Loucy (cell line): Measurements from ENCODE around the gene CCDC82.

Experiments
- H2AFZ ChIP-seq: fragments of 200-600 bp; sonication (generic); 2 replicates; pipeline ENCODE4 v1.6.0; 2016; ENCODE audit warnings: antibody characterized with exemption, mild to moderate bottlenecking, low read length, moderate library complexity
- H3F3A ChIP-seq: fragments of 200-600 bp; 2 replicates; pipeline ENCODE4 v1.6.0; 2016; ENCODE audit warnings: antibody characterized with exemption, low read depth, mild to moderate bottlenecking
- H3K27me3 ChIP-seq: fragments of 200-600 bp; sonication (generic); 2 replicates; pipeline ENCODE4 v1.6.1; 2014; ENCODE audit warnings: low read length, mild to moderate bottlenecking; ENCODE audit not compliant: insufficient read depth, poor library complexity, severe bottlenecking
- H3K36me3 ChIP-seq: fragments of 200-600 bp; sonication (generic); 2 replicates; pipeline ENCODE4 v1.6.1; 2016; ENCODE audit warnings: low read length; ENCODE audit not compliant: insufficient read depth
- H3K4me1 ChIP-seq: fragments of 200-600 bp; sonication (generic); 2 replicates; pipeline ENCODE4 v1.5.1; 2014; ENCODE audit warnings: low read length, mild to moderate bottlenecking; ENCODE audit not compliant: insufficient read depth, poor library complexity, severe bottlenecking
- H3K4me2 ChIP-seq: fragments of 200-600 bp; sonication (generic); 2 replicates; pipeline ENCODE4 v1.6.0; 2014; ENCODE audit warnings: antibody characterized with exemption, low read length, low read depth, mild to moderate bottlenecking; ENCODE audit not compliant: poor library complexity, severe bottlenecking
- H3K4me3 ChIP-seq: fragments of 200-600 bp; sonication (generic); 2 replicates; pipeline ENCODE4 v1.5.1; 2014; ENCODE audit warnings: low read length, mild to moderate bottlenecking, mixed read lengths; ENCODE audit not compliant: poor library complexity, severe bottlenecking
- H3K79me2 ChIP-seq: fragments of 200-600 bp; sonication (generic); 2 replicates; pipeline ENCODE4 v1.6.1; 2014; ENCODE audit warnings: low read length; ENCODE audit not compliant: insufficient read depth
- H3K9ac ChIP-seq: fragments of 200-600 bp; sonication (generic); 2 replicates; pipeline ENCODE4 v1.6.0; 2014; ENCODE audit warnings: mild to moderate bottlenecking, low read depth, low read length, moderate library complexity; ENCODE audit not compliant: poor library complexity, severe bottlenecking
- H3K9me2 ChIP-seq: fragments of 200-600 bp; sonication (generic); replicated peaks from 2 replicates; pipeline ENCODE4 v1.6.1; 2016; ENCODE audit warnings: low read depth, low read length, mixed read lengths
- H3K9me3 ChIP-seq: fragments of 200-600 bp; sonication (generic); 2 replicates; pipeline ENCODE4 v1.6.1; 2014; ENCODE audit warnings: mild to moderate bottlenecking, antibody characterized with exemption, low read length, low read depth; ENCODE audit not compliant: insufficient read depth
- H4K20me1 ChIP-seq: fragments of 200-600 bp; sonication (generic); 2 replicates; pipeline ENCODE4 v1.6.0; 2014; ENCODE audit warnings: antibody characterized with exemption, low read length, mild to moderate bottlenecking; ENCODE audit not compliant: insufficient read depth, poor library complexity, severe bottlenecking
- EZH2phosphoT487 ChIP-seq: fragments of 200-600 bp; IDR thresholded peaks from 2 replicates; pipeline ENCODE4 v1.6.1; 2018; ENCODE audit warnings: antibody characterized with exemption, mild to moderate bottlenecking, moderate library complexity, borderline replicate concordance
- TF ChIP-seq, protein P1 (sequence below): fragments of 200-600 bp; sonication (generic); conservative IDR thresholded peaks from 2 replicates; pipeline ENCODE4 v1.5.1; 2014; ENCODE audit warnings: mild to moderate bottlenecking, antibody characterized with exemption, low read length

Gene CCDC82

DNA sequence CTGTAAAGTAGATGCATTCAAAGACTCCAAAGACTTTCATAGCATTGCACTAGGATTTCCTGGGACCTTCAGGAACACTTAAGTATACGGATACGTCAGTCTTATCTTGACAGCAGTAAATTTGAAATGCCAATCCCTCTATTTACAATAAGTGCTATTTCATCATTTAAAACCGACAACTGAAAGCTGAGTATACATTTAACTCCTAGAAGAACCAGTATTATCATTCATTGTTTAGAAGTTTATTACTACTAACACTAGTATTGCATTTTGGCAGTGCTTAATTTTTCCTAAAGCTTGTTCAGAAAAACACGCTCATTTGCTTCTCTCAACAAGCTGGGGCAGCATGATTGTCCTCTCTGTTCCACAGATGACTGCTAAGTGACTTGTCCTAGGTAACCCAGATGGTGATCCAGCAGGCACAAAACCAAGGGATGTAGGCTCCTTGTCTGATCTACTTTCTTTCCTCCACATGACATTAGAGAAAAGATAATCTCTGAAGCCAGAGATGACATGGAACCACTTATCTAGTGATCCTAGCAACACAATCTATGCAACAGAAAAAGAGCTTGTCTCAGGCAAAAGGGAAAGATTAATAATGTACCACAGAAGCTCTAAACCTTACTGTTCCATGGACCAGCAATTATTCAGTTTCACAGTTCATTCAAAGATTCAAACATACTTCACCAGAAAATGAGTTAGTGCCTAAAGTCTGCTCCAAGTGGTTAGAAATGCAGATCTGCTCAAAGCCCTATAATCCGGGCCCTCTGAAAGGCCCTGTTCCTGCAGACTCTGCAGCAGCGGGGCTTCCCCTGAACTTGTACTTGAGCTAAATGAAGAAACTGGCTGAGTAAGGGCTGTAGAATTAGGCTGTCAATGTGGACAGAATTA lies 51.9 kb downstream of the CCDC82 start:
- H3K27me3 ChIP-seq, result no peaks in the 10 kb centered on the region
- H3F3A ChIP-seq, result no peaks in the 10 kb centered on the region
- H4K20me1 ChIP-seq, result no peaks in the 10 kb centered on the region
- no peaks in the 10 kb centered on the region for H3K36me3 ChIP-seq
- no peaks in the 10 kb centered on the region for H3K9me2 ChIP-seq
- TF ChIP-seq, protein P1, sequence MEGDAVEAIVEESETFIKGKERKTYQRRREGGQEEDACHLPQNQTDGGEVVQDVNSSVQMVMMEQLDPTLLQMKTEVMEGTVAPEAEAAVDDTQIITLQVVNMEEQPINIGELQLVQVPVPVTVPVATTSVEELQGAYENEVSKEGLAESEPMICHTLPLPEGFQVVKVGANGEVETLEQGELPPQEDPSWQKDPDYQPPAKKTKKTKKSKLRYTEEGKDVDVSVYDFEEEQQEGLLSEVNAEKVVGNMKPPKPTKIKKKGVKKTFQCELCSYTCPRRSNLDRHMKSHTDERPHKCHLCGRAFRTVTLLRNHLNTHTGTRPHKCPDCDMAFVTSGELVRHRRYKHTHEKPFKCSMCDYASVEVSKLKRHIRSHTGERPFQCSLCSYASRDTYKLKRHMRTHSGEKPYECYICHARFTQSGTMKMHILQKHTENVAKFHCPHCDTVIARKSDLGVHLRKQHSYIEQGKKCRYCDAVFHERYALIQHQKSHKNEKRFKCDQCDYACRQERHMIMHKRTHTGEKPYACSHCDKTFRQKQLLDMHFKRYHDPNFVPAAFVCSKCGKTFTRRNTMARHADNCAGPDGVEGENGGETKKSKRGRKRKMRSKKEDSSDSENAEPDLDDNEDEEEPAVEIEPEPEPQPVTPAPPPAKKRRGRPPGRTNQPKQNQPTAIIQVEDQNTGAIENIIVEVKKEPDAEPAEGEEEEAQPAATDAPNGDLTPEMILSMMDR, result no peak
- H3K9ac ChIP-seq, result no peak overlapping the region
- no peaks in the 10 kb centered on the region for H3K79me2 ChIP-seq
- no peaks in the 10 kb centered on the region for H3K9me3 ChIP-seq
- no peak overlapping the region for H3K4me2 ChIP-seq
- H3K4me1 ChIP-seq, result peaks cover 29% of the 10 kb centered on the region
- H3K4me3 ChIP-seq, result no peak overlapping the region
- H2AFZ ChIP-seq, result no peak overlapping the region

GRCh38 chr11:96335388-96335787 lies 54.3 kb downstream of the CCDC82 start:
- Histone ChIP-seq H3K4me2 (no peak overlapping the region), H3F3A (no peaks in the 10 kb centered on the region), H3K79me2 (no peaks in the 10 kb centered on the region), H3K4me3 (no peak overlapping the region), H3K4me1 (peaks cover 18% of the 10 kb centered on the region), H3K9me2 (no peaks in the 10 kb centered on the region), H4K20me1 (no peaks in the 10 kb centered on the region), H2AFZ (no peak overlapping the region), H3K9ac (no peak overlapping the region), H3K36me3 (no peaks in the 10 kb centered on the region), H3K9me3 (no peaks in the 10 kb centered on the region), H3K27me3 (no peaks in the 10 kb centered on the region)
- TF ChIP-seq EZH2phosphoT487, result no peak
- TF ChIP-seq, protein P1, result no peak

DNA sequence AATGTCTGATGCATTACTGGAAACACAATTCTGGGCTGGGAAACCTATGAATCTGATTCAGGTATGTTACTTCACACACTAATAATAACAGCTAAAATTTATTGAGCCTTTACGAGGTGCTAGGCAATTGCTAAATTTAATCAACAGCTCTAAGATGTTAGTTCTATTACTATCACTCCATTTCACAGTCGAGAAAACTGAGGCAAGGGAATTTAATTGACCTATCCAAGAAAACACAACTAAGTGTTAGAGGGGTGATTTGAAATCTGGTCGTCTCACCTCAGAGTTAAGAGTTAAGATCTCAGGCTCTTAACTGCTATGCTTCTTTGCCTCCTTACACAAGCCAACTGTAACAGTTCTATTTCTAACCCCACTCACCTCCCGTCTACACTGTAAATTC lies 55.5 kb downstream of the CCDC82 start:
- Histone ChIP-seq H3K36me3 (no peaks in the 10 kb centered on the region), H3F3A (no peaks in the 10 kb centered on the region)

More for the DNA sequence above, 55.5 kb downstream of the CCDC82 start:
- no peak overlapping the region for H3K4me2 ChIP-seq
- no peak overlapping the region for H3K4me3 ChIP-seq
- no peaks in the 10 kb centered on the region for H3K27me3 ChIP-seq
- no peaks in the 10 kb centered on the region for H4K20me1 ChIP-seq
- no peak overlapping the region for H3K9ac ChIP-seq
- H3K79me2 ChIP-seq, result no peaks in the 10 kb centered on the region
- H3K4me1 ChIP-seq, result peaks cover 11% of the 10 kb centered on the region
- no peaks in the 10 kb centered on the region for H3K9me2 ChIP-seq
- no peaks in the 10 kb centered on the region for H3K9me3 ChIP-seq
- TF ChIP-seq EZH2phosphoT487, result no peak
- TF ChIP-seq, protein P1, result no peak
- no peak overlapping the region for H2AFZ ChIP-seq
